Midbrain (tissue), 1 donor: Measurements from ENCODE around the gene APBA2.
"Not testable (repeated sequence)": the region's sequence is repeated elsewhere in the genome, so short reads cannot be mapped to it uniquely, and the experiment has no call there.

Source experiments
- DNase-seq: peaks from one replicate; lab custom pipeline; 2025; lab: John Stamatoyannopoulos, UW

The APBA2 gene

DNA sequence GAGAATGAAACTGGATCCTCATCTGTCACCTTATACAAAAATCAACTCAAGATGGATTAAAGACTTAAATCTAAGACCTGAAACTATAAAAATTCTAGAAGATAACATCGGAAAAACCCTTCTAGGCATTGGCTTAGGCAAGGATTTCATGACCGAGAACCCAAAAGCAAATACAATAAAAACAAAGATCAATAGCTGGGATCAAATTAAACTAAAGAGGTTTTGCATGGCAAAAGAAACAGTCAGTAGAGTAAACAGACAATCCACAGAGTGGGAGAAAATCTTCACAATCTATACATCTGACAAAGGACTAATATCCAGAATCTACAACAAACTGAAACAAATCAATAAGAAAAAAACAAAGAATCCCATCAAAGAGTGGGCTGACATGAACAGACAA, 281.3 kb downstream of the APBA2 start:
- DNase-seq: not testable (repeated sequence)
